H9 (cell line): ENCODE results near the gene PRIMPOL. TPM values are rescaled to one million over a fixed set of nuclear protein-coding genes. Genes with fewer than 3 reads are reported as not detected.

ENCODE experiments used
- DNase-seq: peaks from one replicate; pipeline ENCODE4 v3.0.0-alpha.2; 2017
- H2AFZ ChIP-seq: one replicate; pipeline ENCODE4 v1.6.1; 2013; ENCODE audit warnings: mild to moderate bottlenecking, low read length, control low read depth, moderate library complexity
- H2AK5ac ChIP-seq: 2 replicates; pipeline ENCODE4 v1.6.1; 2013; ENCODE audit warnings: low read length, control low read depth, mixed read lengths; ENCODE audit not compliant: insufficient read length
- H2BK120ac ChIP-seq: one replicate; pipeline ENCODE4 v1.6.1; 2013; ENCODE audit warnings: low read depth, mild to moderate bottlenecking, low read length, control low read depth, inconsistent platforms; ENCODE audit not compliant: poor library complexity, severe bottlenecking
- H2BK12ac ChIP-seq: 2 replicates; pipeline ENCODE4 v1.6.1; 2013; ENCODE audit warnings: low read length, control low read depth, mixed read lengths, low read depth; ENCODE audit not compliant: insufficient read length
- H2BK15ac ChIP-seq: 2 replicates; pipeline ENCODE4 v1.6.1; 2013; ENCODE audit warnings: low read depth, low read length, control low read depth
- H2BK20ac ChIP-seq: one replicate; pipeline ENCODE4 v1.6.1; 2013; ENCODE audit warnings: low read depth, mild to moderate bottlenecking, low read length, control low read depth, inconsistent platforms; ENCODE audit not compliant: poor library complexity, severe bottlenecking
- H2BK5ac ChIP-seq: 2 replicates; pipeline ENCODE4 v1.6.1; 2013; ENCODE audit warnings: low read length, control low read depth, mixed read lengths; ENCODE audit not compliant: insufficient read length
- H3K14ac ChIP-seq: 2 replicates; pipeline ENCODE4 v1.6.1; 2013; ENCODE audit warnings: low read length, control low read depth; ENCODE audit not compliant: insufficient read depth
- H3K18ac ChIP-seq: 2 replicates; pipeline ENCODE4 v1.6.1; 2013; ENCODE audit warnings: low read depth, mild to moderate bottlenecking, mixed read lengths, low read length, control low read depth; ENCODE audit not compliant: insufficient read length
- H3K23ac ChIP-seq: 2 replicates; pipeline ENCODE4 v1.6.1; 2013; ENCODE audit warnings: low read length, control low read depth, mixed read lengths, low read depth; ENCODE audit not compliant: insufficient read length
- H3K23me2 ChIP-seq: 2 replicates; pipeline ENCODE4 v1.6.1; 2013; ENCODE audit warnings: low read depth, mild to moderate bottlenecking, mixed read lengths, low read length, control low read depth; ENCODE audit not compliant: insufficient read length, poor library complexity, severe bottlenecking
- H3K27ac ChIP-seq: 2 replicates; pipeline ENCODE4 v1.5.1; 2013; ENCODE audit warnings: low read length, control low read depth, mixed read lengths, low read depth; ENCODE audit not compliant: insufficient read length
- H3K27me3 ChIP-seq: 2 replicates; pipeline ENCODE4 v1.6.1; 2013; ENCODE audit warnings: low read length, control low read depth, inconsistent platforms; ENCODE audit not compliant: insufficient read depth
- H3K4ac ChIP-seq: 2 replicates; pipeline ENCODE4 v1.6.1; 2013; ENCODE audit warnings: low read depth, mild to moderate bottlenecking, control low read depth, inconsistent platforms, low read length, moderate library complexity
- H3K4me1 ChIP-seq: 2 replicates; pipeline ENCODE4 v1.6.1; 2013; ENCODE audit warnings: low read length, control low read depth, inconsistent platforms; ENCODE audit not compliant: insufficient read depth
- H3K4me2 ChIP-seq: 2 replicates; pipeline ENCODE4 v1.6.1; 2013; ENCODE audit warnings: low read length, control low read depth, mixed read lengths; ENCODE audit not compliant: insufficient read length, insufficient read depth
- H3K56ac ChIP-seq: 2 replicates; pipeline ENCODE4 v1.6.1; 2013; ENCODE audit warnings: low read depth, mild to moderate bottlenecking, mixed read lengths, low read length, control low read depth; ENCODE audit not compliant: insufficient read length
- H3K79me1 ChIP-seq: 2 replicates; pipeline ENCODE4 v1.6.1; 2013; ENCODE audit warnings: low read depth, mild to moderate bottlenecking, moderate library complexity, low read length, control low read depth, inconsistent platforms; ENCODE audit not compliant: insufficient read depth, poor library complexity, severe bottlenecking
- H3K79me2 ChIP-seq: 2 replicates; pipeline ENCODE4 v1.6.1; 2013; ENCODE audit warnings: low read length, control low read depth, inconsistent platforms; ENCODE audit not compliant: insufficient read depth
- H3K9ac ChIP-seq: 2 replicates; pipeline ENCODE4 v1.6.1; 2013; ENCODE audit warnings: low read length, control low read depth, mixed read lengths; ENCODE audit not compliant: insufficient read length; ENCODE audit errors: extremely low read depth
- H3K9me3 ChIP-seq: one replicate; pipeline ENCODE4 v1.6.1; 2013; ENCODE audit warnings: low read depth, low read length, inconsistent platforms; ENCODE audit not compliant: control insufficient read depth
- H3T11ph ChIP-seq: one replicate; pipeline ENCODE4 v1.6.1; 2013; ENCODE audit warnings: mild to moderate bottlenecking, low read length, control low read depth, inconsistent platforms
- H4K20me1 ChIP-seq: one replicate; pipeline ENCODE4 v1.6.1; 2013; ENCODE audit not compliant: control insufficient read depth, insufficient read length, insufficient read depth
- H4K5ac ChIP-seq: 2 replicates; pipeline ENCODE4 v1.6.1; 2013; ENCODE audit warnings: low read depth, mild to moderate bottlenecking, mixed read lengths, low read length, control low read depth; ENCODE audit not compliant: insufficient read length
- H4K8ac ChIP-seq: replicated peaks from 2 replicates; pipeline ENCODE4 v1.6.1; 2013; ENCODE audit warnings: low read length, control low read depth, mixed read lengths, low read depth; ENCODE audit not compliant: insufficient read length
- H4K91ac ChIP-seq: 2 replicates; pipeline ENCODE4 v1.6.1; 2013; ENCODE audit warnings: low read depth, mild to moderate bottlenecking, moderate library complexity, mixed read lengths, low read length, control low read depth; ENCODE audit not compliant: insufficient read length
- H3K27ac Mint-ChIP-seq, 3 experiments: 2 replicates in 2 of 3; 3 replicates in 1 of 3; pipeline ENCODE4 v1.8.0; 2020 to 2021; ENCODE audit warnings: mixed read lengths in 3 of 3, mild to moderate bottlenecking in 1 of 3, moderate library complexity in 1 of 3
- H3K27me3 Mint-ChIP-seq: 2 replicates; pipeline ENCODE4 v1.8.0; 2021; ENCODE audit warnings: low read depth, mild to moderate bottlenecking, moderate library complexity, mixed read lengths
- H3K36me3 Mint-ChIP-seq, 3 experiments: 2 replicates in 2 of 3; 3 replicates in 1 of 3; pipeline ENCODE4 v1.8.0; 2020 to 2021; ENCODE audit warnings: low read depth in 3 of 3, mixed read lengths in 3 of 3; ENCODE audit not compliant: insufficient read depth in 1 of 3
- H3K4me1 Mint-ChIP-seq, 2 experiments: 2 replicates each; pipeline ENCODE4 v1.8.0; 2020; ENCODE audit warnings: mixed read lengths in 2 of 2
- H3K4me3 Mint-ChIP-seq, 2 experiments: 2 replicates in 1 of 2; 3 replicates in 1 of 2; pipeline ENCODE4 v1.8.0; 2020 to 2021; ENCODE audit warnings: mild to moderate bottlenecking in 2 of 2, mixed read lengths in 2 of 2, moderate library complexity in 1 of 2
- H3K9me3 Mint-ChIP-seq, 2 experiments: 2 replicates in 1 of 2; 3 replicates in 1 of 2; pipeline ENCODE4 v1.8.0; 2020; ENCODE audit warnings: mild to moderate bottlenecking in 2 of 2, mixed read lengths in 2 of 2, moderate library complexity in 1 of 2
- WGBS: extraction: QIAGEN DNeasy Blood & Tissue Kit; methylation state at CpG from one replicate; pipeline ENCODE4 v1.1.7; 2013; ENCODE audit warnings: missing lambda C conversion rate, low lambda C conversion rate, mixed read lengths; ENCODE audit not compliant: insufficient read length; ENCODE audit errors: extremely low coverage; 5-methylcytosine and 5-hydroxymethylcytosine counted together
- total RNA-seq: library from RNA; stranded (reverse); gene quantifications from 2 replicates; pipeline ENCODE4 v1.2.1, GENCODE V29; 2021
- TF ChIP-seq, protein P1 (sequence below): fragments of 200-600 bp; sonication (generic); conservative IDR thresholded peaks from 3 replicates; pipeline ENCODE4 v1.8.0; 2021; ENCODE audit warnings: antibody characterized with exemption, mild to moderate bottlenecking

PRIMPOL gene
- total RNA-seq, 1 experiment from 2014 or later, result 4.9 TPM

- H3K56ac ChIP-seq, result no peak overlapping the region
- H3K18ac ChIP-seq, result no peak overlapping the region
- Mint-ChIP-seq H3K4me3 (no peak overlapping the region), H3K27ac (0 out of 7 replicates have a peak overlapping the region, but pooled peaks of 1 of the 3 experiments have one; percentile 41), H3K4me1 (peaks cover 11 to 17% of the 10 kb centered on the region in 2 experiments), H3K27me3 (no peaks in the 10 kb centered on the region), H3K36me3 (peaks cover 35 to 67% (median 64%) of the 10 kb centered on the region in 3 experiments; a peak in 6 of 7 replicates), H3K9me3 (no peaks in the 10 kb centered on the region)
- H3K79me1 ChIP-seq, result no peaks in the 10 kb centered on the region
- H2BK120ac ChIP-seq, result no peak overlapping the region
- H4K5ac ChIP-seq, result no peak overlapping the region
- peaks cover 12% of the 10 kb centered on the region; the same call in 1 of the 2 replicates for H3K79me2 ChIP-seq
- TF ChIP-seq, protein P1, sequence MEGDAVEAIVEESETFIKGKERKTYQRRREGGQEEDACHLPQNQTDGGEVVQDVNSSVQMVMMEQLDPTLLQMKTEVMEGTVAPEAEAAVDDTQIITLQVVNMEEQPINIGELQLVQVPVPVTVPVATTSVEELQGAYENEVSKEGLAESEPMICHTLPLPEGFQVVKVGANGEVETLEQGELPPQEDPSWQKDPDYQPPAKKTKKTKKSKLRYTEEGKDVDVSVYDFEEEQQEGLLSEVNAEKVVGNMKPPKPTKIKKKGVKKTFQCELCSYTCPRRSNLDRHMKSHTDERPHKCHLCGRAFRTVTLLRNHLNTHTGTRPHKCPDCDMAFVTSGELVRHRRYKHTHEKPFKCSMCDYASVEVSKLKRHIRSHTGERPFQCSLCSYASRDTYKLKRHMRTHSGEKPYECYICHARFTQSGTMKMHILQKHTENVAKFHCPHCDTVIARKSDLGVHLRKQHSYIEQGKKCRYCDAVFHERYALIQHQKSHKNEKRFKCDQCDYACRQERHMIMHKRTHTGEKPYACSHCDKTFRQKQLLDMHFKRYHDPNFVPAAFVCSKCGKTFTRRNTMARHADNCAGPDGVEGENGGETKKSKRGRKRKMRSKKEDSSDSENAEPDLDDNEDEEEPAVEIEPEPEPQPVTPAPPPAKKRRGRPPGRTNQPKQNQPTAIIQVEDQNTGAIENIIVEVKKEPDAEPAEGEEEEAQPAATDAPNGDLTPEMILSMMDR, result no peak
- no peak overlapping the region for H2AK5ac ChIP-seq
- H4K91ac ChIP-seq, result no peak overlapping the region
- H3K23me2 ChIP-seq, result no peaks in the 10 kb centered on the region
- H4K8ac ChIP-seq, result no peak overlapping the region
- H2BK5ac ChIP-seq, result no peak overlapping the region
- no peak overlapping the region for H2AFZ ChIP-seq
- H3K27ac ChIP-seq, result no peak overlapping the region
- no peak overlapping the region for H3K9ac ChIP-seq
- DNase-seq, result no peak
- no peak overlapping the region for H2BK15ac ChIP-seq
- no peak overlapping the region for H2BK20ac ChIP-seq
- no peaks in the 10 kb centered on the region for H3K4me1 ChIP-seq
- no peaks in the 10 kb centered on the region for H3K9me3 ChIP-seq
- H3T11ph ChIP-seq, result no peak overlapping the region
- no peak overlapping the region for H3K4me2 ChIP-seq
- H2BK12ac ChIP-seq, result no peak overlapping the region
- no peak overlapping the region for H3K23ac ChIP-seq
- H3K4ac ChIP-seq, result no peak overlapping the region
- H4K20me1 ChIP-seq, result no peaks in the 10 kb centered on the region
- no CpG with 5 or more reads among the region's 4 CpGs for WGBS
- no peaks in the 10 kb centered on the region for H3K27me3 ChIP-seq
- no peak overlapping the region for H3K14ac ChIP-seq
Observed at GRCh38 chr4:184636144-184636543, 13.4 kb upstream of the PRIMPOL start.
